ENCODE measurements around the gene TMEM72. TPM values are rescaled to one million over a fixed set of nuclear protein-coding genes. Genes with fewer than 3 reads are reported as not detected.

The TMEM72 gene
- total RNA-seq, 1 donor from 2014 or later, result not detected

DNA sequence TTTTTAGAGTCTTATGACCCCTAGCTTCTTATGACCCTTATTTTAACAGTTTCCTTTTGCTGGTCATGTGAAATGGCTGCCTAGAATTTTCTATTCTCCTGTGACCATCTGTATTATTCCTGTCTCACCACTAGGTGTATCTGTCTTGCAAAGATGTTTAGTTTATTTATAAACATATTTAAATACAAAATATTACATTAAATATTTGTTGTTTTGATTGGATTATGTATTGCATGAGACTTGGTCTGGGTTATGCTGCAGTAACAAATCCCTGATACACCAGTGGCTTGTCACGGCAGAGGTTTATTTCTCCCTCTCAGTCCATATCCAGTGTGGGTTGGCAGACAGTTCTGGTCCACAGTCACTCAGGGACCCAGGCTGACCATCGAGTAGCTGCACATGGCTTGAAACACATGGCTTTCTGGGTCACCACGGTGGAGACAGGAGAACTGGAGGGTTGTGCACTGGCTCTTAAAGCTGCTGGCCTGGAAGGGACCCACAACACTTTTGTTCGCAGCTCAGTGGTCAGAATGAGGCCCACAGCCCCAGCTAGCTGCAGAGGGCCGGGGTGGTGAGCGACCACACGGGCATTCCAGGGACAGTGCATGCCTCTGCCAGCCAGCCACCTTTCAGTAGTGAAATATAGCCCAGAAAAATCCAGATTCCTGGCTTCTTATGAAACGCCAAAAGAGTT is 55.8 kb downstream of the TMEM72 start:
- H3K4me1 Mint-ChIP-seq, result peaks cover 70% of the 10 kb centered on the region
- H3K27ac Mint-ChIP-seq, result no peak overlapping the region
- no peaks in the 10 kb centered on the region for H3K9me3 Mint-ChIP-seq
- ChIA-PET POLR2A (interaction anchor here (1.1 to 3.1 kb wide), 2 partner anchors 21 to 34 kb away, joined by 3 to 10 read pairs; no protein-coding TSS in a partner anchor), CTCF (interaction anchor here (1.3 to 9.5 kb wide), 2 partner anchors 9 to 34 kb away, joined by 3 to 60 read pairs; no protein-coding TSS in a partner anchor)
- no peaks in the 10 kb centered on the region for H3K36me3 Mint-ChIP-seq (ENCODE audit: low read depth)
- intact Hi-C loops (cut with micrococcal nuclease), result loop anchor here (1.0 to 5.0 kb wide), 2 partner anchors 7 to 1060 kb away; no protein-coding TSS in a partner anchor
- H3K27me3 Mint-ChIP-seq, result no peaks in the 10 kb centered on the region
- TF ChIP-seq, protein P1, sequence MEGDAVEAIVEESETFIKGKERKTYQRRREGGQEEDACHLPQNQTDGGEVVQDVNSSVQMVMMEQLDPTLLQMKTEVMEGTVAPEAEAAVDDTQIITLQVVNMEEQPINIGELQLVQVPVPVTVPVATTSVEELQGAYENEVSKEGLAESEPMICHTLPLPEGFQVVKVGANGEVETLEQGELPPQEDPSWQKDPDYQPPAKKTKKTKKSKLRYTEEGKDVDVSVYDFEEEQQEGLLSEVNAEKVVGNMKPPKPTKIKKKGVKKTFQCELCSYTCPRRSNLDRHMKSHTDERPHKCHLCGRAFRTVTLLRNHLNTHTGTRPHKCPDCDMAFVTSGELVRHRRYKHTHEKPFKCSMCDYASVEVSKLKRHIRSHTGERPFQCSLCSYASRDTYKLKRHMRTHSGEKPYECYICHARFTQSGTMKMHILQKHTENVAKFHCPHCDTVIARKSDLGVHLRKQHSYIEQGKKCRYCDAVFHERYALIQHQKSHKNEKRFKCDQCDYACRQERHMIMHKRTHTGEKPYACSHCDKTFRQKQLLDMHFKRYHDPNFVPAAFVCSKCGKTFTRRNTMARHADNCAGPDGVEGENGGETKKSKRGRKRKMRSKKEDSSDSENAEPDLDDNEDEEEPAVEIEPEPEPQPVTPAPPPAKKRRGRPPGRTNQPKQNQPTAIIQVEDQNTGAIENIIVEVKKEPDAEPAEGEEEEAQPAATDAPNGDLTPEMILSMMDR (IDR thresholded peaks at IDR 0.05), result no peak
- DNase-seq (no peak), ATAC-seq (ENCODE audit: low read depth) (no peak)
- H3K4me3 Mint-ChIP-seq, result no peak overlapping the region

DNA sequence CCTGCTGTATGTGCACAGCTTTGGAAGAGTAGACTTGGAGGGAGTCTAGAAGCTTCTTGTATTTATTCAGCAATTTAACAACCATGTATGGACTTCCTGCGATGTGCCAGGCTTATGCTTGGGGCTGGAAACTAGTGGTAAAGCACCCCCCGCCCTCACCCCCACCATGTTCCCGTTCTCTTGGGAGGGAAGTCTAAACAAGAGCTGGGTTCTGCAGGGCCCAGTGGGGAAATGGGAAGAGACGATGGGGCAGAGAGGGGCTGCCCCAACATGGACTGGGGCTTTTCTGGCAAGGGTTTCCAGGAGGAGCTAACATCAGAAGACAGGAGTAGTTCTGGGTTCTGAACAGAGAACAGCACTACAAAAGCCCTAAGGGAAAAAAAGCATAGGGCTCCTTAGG is 56.5 kb downstream of the TMEM72 start:
- peak overlapping the region; percentile 12 for H3K27ac Mint-ChIP-seq
- TF ChIP-seq, protein P1 (IDR thresholded peaks at IDR 0.05), result no peak
- no peaks in the 10 kb centered on the region for H3K27me3 Mint-ChIP-seq

DNA sequence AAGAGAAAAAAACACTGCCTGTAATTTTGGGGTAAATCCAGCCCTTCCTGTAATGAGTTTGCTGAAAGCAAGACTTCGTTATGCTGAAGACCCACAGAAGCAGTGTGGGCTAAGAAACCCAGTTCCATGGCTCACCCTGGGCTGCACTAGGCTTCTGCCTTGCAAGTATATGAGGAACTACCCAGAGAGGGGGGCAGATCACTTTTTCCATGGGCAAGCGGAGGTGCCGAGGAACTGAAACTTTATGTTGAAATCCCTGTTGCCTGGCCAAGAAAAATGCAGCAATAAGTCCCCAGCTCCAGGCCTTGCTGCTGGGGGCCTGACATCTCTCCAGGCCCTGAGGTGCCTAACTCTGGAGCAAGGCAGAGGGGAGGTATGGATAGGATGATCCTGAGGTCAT is 57.0 kb downstream of the TMEM72 start:
- Mint-ChIP-seq H3K4me1 (peaks cover 70% of the 10 kb centered on the region), H3K36me3 (ENCODE audit: low read depth) (no peaks in the 10 kb centered on the region), H3K9me3 (no peaks in the 10 kb centered on the region), H3K27ac (peak overlapping the region; percentile 12), H3K4me3 (no peak overlapping the region), H3K27me3 (no peaks in the 10 kb centered on the region)
- intact Hi-C loops (cut with micrococcal nuclease), result loop anchor here (5.0 kb wide), 1 partner anchor 1059 kb away; no protein-coding TSS in a partner anchor
- CTCF ChIA-PET, result interaction anchor here (1.3 to 9.5 kb wide), 2 partner anchors 8 to 35 kb away, joined by 3 to 60 read pairs; no protein-coding TSS in a partner anchor
- TF ChIP-seq, protein P1 (IDR thresholded peaks at IDR 0.05), result no peak
- POLR2A ChIA-PET, result interaction anchor here (1.5 to 3.1 kb wide), 2 partner anchors 9 to 35 kb away, joined by 10 to 12 read pairs; partner anchors contain the start of gene RASSF4
- DNase-seq (no peak), ATAC-seq (ENCODE audit: low read depth) (peak; percentile 60)

More for the DNA sequence above, 56.5 kb downstream of the TMEM72 start:
- ChIA-PET POLR2A (interaction anchor here (1.5 to 3.1 kb wide), 2 partner anchors 8 to 34 kb away, joined by 10 to 12 read pairs; partner anchors contain the start of gene RASSF4), CTCF (interaction anchor here (1.3 to 9.5 kb wide), 2 partner anchors 9 to 34 kb away, joined by 3 to 60 read pairs; no protein-coding TSS in a partner anchor)
- ATAC-seq (ENCODE audit: low read depth) (no peak), DNase-seq (no peak)
- no peaks in the 10 kb centered on the region for H3K9me3 Mint-ChIP-seq
- no peaks in the 10 kb centered on the region for H3K36me3 Mint-ChIP-seq (ENCODE audit: low read depth)
- H3K4me3 Mint-ChIP-seq, result no peak overlapping the region
- peaks cover 70% of the 10 kb centered on the region for H3K4me1 Mint-ChIP-seq
- intact Hi-C loops (cut with micrococcal nuclease), result loop anchor here (5.0 kb wide), 1 partner anchor 1060 kb away; no protein-coding TSS in a partner anchor

DNA sequence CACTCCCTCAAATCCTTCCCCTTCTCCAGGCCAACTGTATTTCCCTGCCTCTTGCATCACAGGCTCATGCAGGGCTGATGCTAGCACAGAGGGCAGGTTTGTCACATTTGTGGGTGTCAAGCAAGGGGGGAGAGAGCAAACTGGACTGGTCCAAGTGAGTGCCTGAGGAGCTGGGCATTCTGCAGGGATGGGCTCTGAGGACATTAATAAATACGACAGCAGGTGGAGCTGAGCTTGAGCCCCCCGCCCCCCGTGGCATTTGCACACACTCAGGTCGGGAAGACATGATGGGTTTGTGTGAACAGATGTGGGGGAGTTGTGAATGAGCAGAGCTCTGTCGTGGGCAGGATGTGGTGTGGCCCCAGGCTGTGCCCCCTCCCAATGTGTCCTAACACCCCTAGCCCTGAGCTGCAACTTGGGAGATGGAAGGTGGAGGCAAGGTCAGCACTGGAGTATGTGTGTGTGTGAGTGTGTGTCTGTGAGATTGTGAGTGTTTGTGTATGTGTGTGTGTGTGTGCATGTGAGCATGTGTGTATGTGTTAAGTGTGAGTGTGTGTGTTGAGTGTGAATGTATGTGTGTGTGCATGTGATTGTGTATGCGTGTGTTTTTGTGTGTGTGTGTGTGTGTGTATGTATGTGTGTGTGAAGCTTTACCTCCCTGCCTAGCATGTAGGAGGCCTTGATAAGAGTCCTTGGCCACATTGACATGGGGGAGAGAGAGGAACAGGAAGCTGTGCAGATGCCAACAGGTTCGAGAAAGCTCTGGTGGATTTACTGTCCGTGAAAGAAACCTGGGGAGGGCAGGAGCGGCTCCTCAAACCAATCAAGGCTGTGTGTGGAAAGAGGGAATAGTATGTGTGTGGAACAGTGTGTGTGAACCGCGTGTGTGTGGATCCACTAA is 57.6 kb downstream of the TMEM72 start:
- POLR2A ChIA-PET, result interaction anchor here (1.5 to 3.1 kb wide), 2 partner anchors 9 to 36 kb away, joined by 10 to 12 read pairs; partner anchors contain the start of gene RASSF4
- no peak overlapping the region for H3K27ac Mint-ChIP-seq
- CTCF ChIA-PET, result interaction anchor here (9.5 kb wide), 1 partner anchor 36 kb away, joined by 60 read pairs; no protein-coding TSS in a partner anchor
- no peak for ATAC-seq (ENCODE audit: low read depth)
- no peaks in the 10 kb centered on the region for H3K27me3 Mint-ChIP-seq
- peaks cover 70% of the 10 kb centered on the region for H3K4me1 Mint-ChIP-seq
- no peak for DNase-seq
- intact Hi-C loops (cut with micrococcal nuclease), result loop anchor here (5.0 kb wide), 1 partner anchor 1059 kb away; no protein-coding TSS in a partner anchor
- no peaks in the 10 kb centered on the region for H3K36me3 Mint-ChIP-seq (ENCODE audit: low read depth)
- H3K4me3 Mint-ChIP-seq, result no peak overlapping the region
- TF ChIP-seq, protein P1 (IDR thresholded peaks at IDR 0.05), result no peak
- no peaks in the 10 kb centered on the region for H3K9me3 Mint-ChIP-seq

Measured in activated B cell treated with CpG ODN at 0.5 μM for 24 hours (primary cell).